Subcutaneous abdominal adipose tissue (tissue), 5 donors: ENCODE measurements around the gene SLC50A1.
"Not testable (repeated sequence)": the region's sequence is repeated elsewhere in the genome, so short reads cannot be mapped to it uniquely, and the experiment has no call there.

Experiments used
- H3K27ac ChIP-seq: one replicate; pipeline ENCODE4 v1.7.0; 2013; ENCODE audit warnings: low read depth, mild to moderate bottlenecking, inconsistent platforms, low read length, moderate library complexity
- H3K27me3 ChIP-seq, 5 donors: one replicate each; pipeline ENCODE4 v1.7.0; 2013; ENCODE audit warnings: low read length in 5 of 5, inconsistent platforms in 1 of 5; ENCODE audit not compliant: control insufficient read depth in 5 of 5, insufficient read depth in 4 of 5
- H3K36me3 ChIP-seq, 5 donors: one replicate each; pipeline ENCODE4 v1.7.0; 2013; ENCODE audit warnings: low read length in 5 of 5; ENCODE audit not compliant: control insufficient read depth in 5 of 5, insufficient read depth in 5 of 5
- H3K4me1 ChIP-seq, 5 donors: one replicate each; pipeline ENCODE4 v1.7.0; 2013; ENCODE audit warnings: low read length in 5 of 5, mild to moderate bottlenecking in 3 of 5, moderate library complexity in 1 of 5; ENCODE audit not compliant: control insufficient read depth in 5 of 5, insufficient read depth in 5 of 5
- H3K4me3 ChIP-seq, 5 donors: one replicate each; pipeline ENCODE4 v1.7.0; 2013; ENCODE audit warnings: low read length in 5 of 5, low read depth in 1 of 5
- H3K9ac ChIP-seq, 5 donors: one replicate each; pipeline ENCODE4 v1.7.0; 2013; ENCODE audit warnings: low read length in 5 of 5, mild to moderate bottlenecking in 4 of 5, moderate library complexity in 3 of 5
- H3K9me3 ChIP-seq, 5 donors: one replicate each; pipeline ENCODE4 v1.7.0; 2013; ENCODE audit warnings: low read length in 5 of 5; ENCODE audit not compliant: control insufficient read depth in 5 of 5
- donor health status: healthy.
- donor health status: healthy.
- donor health status: healthy.
- donor health status: healthy.
- donor health status: healthy.

SLC50A1 gene

GRCh38 chr1:155155996-155156643 lies 20.5 kb downstream of the SLC50A1 start:
- H3K36me3 ChIP-seq, H3K27ac ChIP-seq, H3K9me3 ChIP-seq, H3K27me3 ChIP-seq, H3K9ac ChIP-seq, H3K4me3 ChIP-seq, H3K4me1 ChIP-seq: not testable (repeated sequence)

GRCh38 chr1:155158991-155159390 lies 23.3 kb downstream of the SLC50A1 start:
- Histone ChIP-seq H3K27me3 (no peaks in the 10 kb centered on the region), H3K4me3 (no peak overlapping the region), H3K27ac (no peak overlapping the region), H3K36me3 (no peaks in the 10 kb centered on the region), H3K9ac (no peak overlapping the region), H3K9me3 (no peaks in the 10 kb centered on the region), H3K4me1 (no peaks in the 10 kb centered on the region)

- Histone ChIP-seq H3K27me3 (no peaks in the 10 kb centered on the region), H3K4me1 (no peaks in the 10 kb centered on the region), H3K27ac (no peak overlapping the region), H3K36me3 (no peaks in the 10 kb centered on the region), H3K4me3 (no peak overlapping the region), H3K9ac (no peak overlapping the region), H3K9me3 (no peaks in the 10 kb centered on the region)
Measured at GRCh38 chr1:155160128-155160527, 24.5 kb downstream of the SLC50A1 start.

GRCh38 chr1:155162631-155163030 lies 27.0 kb downstream of the SLC50A1 start:
- H3K27ac ChIP-seq, H3K9ac ChIP-seq, H3K36me3 ChIP-seq, H3K4me3 ChIP-seq, H3K9me3 ChIP-seq, H3K27me3 ChIP-seq: not testable (repeated sequence)
- peaks cover 4 to 21% (median 18%) of the 10 kb centered on the region in 5 donors for H3K4me1 ChIP-seq

GRCh38 chr1:155163785-155164184 lies 28.1 kb downstream of the SLC50A1 start:
- not testable (repeated sequence) for H3K27ac ChIP-seq, H3K27me3 ChIP-seq, H3K9me3 ChIP-seq, H3K36me3 ChIP-seq, H3K9ac ChIP-seq, H3K4me3 ChIP-seq
- H3K4me1 ChIP-seq, result peaks cover 4 to 24% (median 21%) of the 10 kb centered on the region in 5 donors

- H3K9ac ChIP-seq, H3K9me3 ChIP-seq, H3K27ac ChIP-seq, H3K27me3 ChIP-seq, H3K4me3 ChIP-seq: not testable (repeated sequence)
- peaks cover 4 to 24% (median 21%) of the 10 kb centered on the region in 5 donors for H3K4me1 ChIP-seq
- peaks cover 3 to 12% (median 11%) of the 10 kb centered on the region in 5 donors for H3K36me3 ChIP-seq
Measured at GRCh38 chr1:155164625-155165024, 29.0 kb downstream of the SLC50A1 start.

GRCh38 chr1:155166051-155166470 lies 30.4 kb downstream of the SLC50A1 start:
- Histone ChIP-seq H3K27ac (peak overlapping the region; percentile 40), H3K9me3 (no peaks in the 10 kb centered on the region), H3K4me1 (peaks cover 4 to 24% (median 21%) of the 10 kb centered on the region in 5 donors), H3K27me3 (peaks cover 0 to 8% (median 7%) of the 10 kb centered on the region in 5 donors), H3K9ac (peak overlapping the region in 1 of 5 donors; percentile 48), H3K36me3 (peaks cover 3 to 20% (median 16%) of the 10 kb centered on the region in 5 donors), H3K4me3 (peak overlapping the region in 1 of 5 donors; percentile 1)

GRCh38 chr1:155166471-155167165 lies 31.0 kb downstream of the SLC50A1 start:
- peaks cover 4 to 26% (median 21%) of the 10 kb centered on the region in 5 donors for H3K4me1 ChIP-seq
- peak overlapping the region; percentile 40 for H3K27ac ChIP-seq
- peaks cover 0 to 8% (median 7%) of the 10 kb centered on the region in 5 donors for H3K27me3 ChIP-seq
- no peaks in the 10 kb centered on the region for H3K9me3 ChIP-seq
- H3K9ac ChIP-seq, result peak overlapping the region in 1 of 5 donors; percentile 48
- H3K4me3 ChIP-seq, result peak overlapping the region in 3 of 5 donors; percentile 30 to 39 (median 37)
- peaks cover 3 to 21% (median 16%) of the 10 kb centered on the region in 5 donors for H3K36me3 ChIP-seq

- H3K4me1 ChIP-seq, result peaks cover 4 to 34% (median 29%) of the 10 kb centered on the region in 5 donors
- H3K36me3 ChIP-seq, result peaks cover 3 to 21% (median 16%) of the 10 kb centered on the region in 5 donors
- peak overlapping the region; percentile 44 for H3K27ac ChIP-seq
- peak overlapping the region in 4 of 5 donors; percentile 30 to 55 (median 39) for H3K4me3 ChIP-seq
- H3K9me3 ChIP-seq, result no peaks in the 10 kb centered on the region
- H3K27me3 ChIP-seq, result peaks cover 0 to 8% (median 7%) of the 10 kb centered on the region in 5 donors
- peak overlapping the region in 2 of 5 donors; percentile 35 for H3K9ac ChIP-seq
Measured at GRCh38 chr1:155167166-155168104, 31.8 kb downstream of the SLC50A1 start.
